ENCODE results near the gene DNAI4. TPM values are rescaled to one million over a fixed set of nuclear protein-coding genes. Genes with fewer than 3 reads are reported as not detected.

DNAI4 gene
- total and polyA plus RNA-seq, 2 of the 4 experiments (the other 2 are of a cell fraction) = 0.63 to 1.6 TPM

DNA sequence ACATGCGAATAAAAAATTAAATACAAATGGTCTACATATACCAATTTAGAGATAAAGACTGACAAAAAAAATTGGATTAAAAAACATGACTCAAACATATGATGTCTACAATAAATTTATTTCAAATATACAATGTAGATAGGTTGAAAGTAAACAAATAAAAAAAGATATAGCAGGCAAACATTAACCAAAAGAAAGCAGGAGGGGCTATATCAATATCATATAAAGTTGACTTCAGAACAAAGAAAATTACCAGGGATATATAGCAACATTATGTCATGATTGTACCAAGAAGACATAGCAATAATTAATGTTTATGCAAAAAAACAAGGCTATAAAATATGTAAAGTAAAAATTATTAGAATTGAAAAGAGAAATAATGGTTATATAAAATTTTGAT lies 73.7 kb downstream of the DNAI4 start:
- Histone ChIP-seq H3K4me3 (ENCODE audit: insufficient read depth, low read depth, low read length) (no peak overlapping the region), H3K36me3 (ENCODE audit: control insufficient read depth, insufficient read depth, low read length) (no peaks in the 10 kb centered on the region), H2BK20ac (ENCODE audit: low read depth, low read length) (no peak overlapping the region), H2AFZ (replicated peaks; ENCODE audit: low read length, poor library complexity) (no peak overlapping the region), H2AK9ac (replicated peaks; ENCODE audit: low read depth, low read length, poor library complexity) (no peak overlapping the region), H4K20me1 (ENCODE audit: insufficient read depth, low read length) (no peaks in the 10 kb centered on the region), H4K5ac (ENCODE audit: low read depth, low read length) (no peak overlapping the region), H3K23ac (ENCODE audit: low read depth, low read length) (no peak overlapping the region), H3K4me1 (ENCODE audit: control insufficient read depth, insufficient read depth, low read length) (no peaks in the 10 kb centered on the region), H3K9ac (ENCODE audit: low read depth, low read length) (no peak overlapping the region), H4K8ac (ENCODE audit: low read depth in 2 of 2, low read length in 2 of 2) (no peak overlapping the region), H2BK5ac (ENCODE audit: low read depth, low read length, poor library complexity, severe bottlenecking) (no peak overlapping the region), H2BK15ac (ENCODE audit: low read depth, low read length) (no peak overlapping the region), H3K79me1 (ENCODE audit: low read depth in 1 of 2, low read length in 2 of 2) (no peaks in the 10 kb centered on the region), H2BK120ac (ENCODE audit: low read depth, low read length) (no peak overlapping the region), H3K14ac (replicated peaks; ENCODE audit: low read depth, low read length) (no peak overlapping the region), H3K27me3 (ENCODE audit: control insufficient read depth, insufficient read depth, low read length) (no peaks in the 10 kb centered on the region), H3K9me1 (ENCODE audit: insufficient read depth, low read length) (no peaks in the 10 kb centered on the region), H2AK5ac (ENCODE audit: low read depth, low read length) (no peak overlapping the region), H3K18ac (ENCODE audit: low read depth, low read length) (no peak overlapping the region), H4K91ac (ENCODE audit: insufficient read depth, low read depth, low read length) (no peak overlapping the region), H3K56ac (ENCODE audit: extremely low read depth, insufficient read depth, low read length) (no peak overlapping the region), H3K4ac (ENCODE audit: low read depth, low read length) (no peak overlapping the region), H3K9me3 (ENCODE audit: control insufficient read depth, insufficient read depth, low read length) (no peaks in the 10 kb centered on the region), H3K27ac (ENCODE audit: insufficient read depth, low read length) (no peak overlapping the region), H3K4me2 (ENCODE audit: low read depth, low read length) (no peak overlapping the region)
- no peak for DNase-seq
- TF ChIP-seq CEBPB (IDR thresholded peaks at IDR 0.05; ENCODE audit: low read depth, low read length) = no peak
- TF ChIP-seq, protein P1, sequence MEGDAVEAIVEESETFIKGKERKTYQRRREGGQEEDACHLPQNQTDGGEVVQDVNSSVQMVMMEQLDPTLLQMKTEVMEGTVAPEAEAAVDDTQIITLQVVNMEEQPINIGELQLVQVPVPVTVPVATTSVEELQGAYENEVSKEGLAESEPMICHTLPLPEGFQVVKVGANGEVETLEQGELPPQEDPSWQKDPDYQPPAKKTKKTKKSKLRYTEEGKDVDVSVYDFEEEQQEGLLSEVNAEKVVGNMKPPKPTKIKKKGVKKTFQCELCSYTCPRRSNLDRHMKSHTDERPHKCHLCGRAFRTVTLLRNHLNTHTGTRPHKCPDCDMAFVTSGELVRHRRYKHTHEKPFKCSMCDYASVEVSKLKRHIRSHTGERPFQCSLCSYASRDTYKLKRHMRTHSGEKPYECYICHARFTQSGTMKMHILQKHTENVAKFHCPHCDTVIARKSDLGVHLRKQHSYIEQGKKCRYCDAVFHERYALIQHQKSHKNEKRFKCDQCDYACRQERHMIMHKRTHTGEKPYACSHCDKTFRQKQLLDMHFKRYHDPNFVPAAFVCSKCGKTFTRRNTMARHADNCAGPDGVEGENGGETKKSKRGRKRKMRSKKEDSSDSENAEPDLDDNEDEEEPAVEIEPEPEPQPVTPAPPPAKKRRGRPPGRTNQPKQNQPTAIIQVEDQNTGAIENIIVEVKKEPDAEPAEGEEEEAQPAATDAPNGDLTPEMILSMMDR (conservative IDR thresholded peaks at IDR 0.05; ENCODE audit: low read depth, low read length) = no peak
- TF ChIP-seq SMC3 (IDR thresholded peaks at IDR 0.05; ENCODE audit: low read depth, low read length) = no peak
- no peak for TF ChIP-seq CHD1 (IDR thresholded peaks at IDR 0.05; ENCODE audit: low read depth, low read length)
- TF ChIP-seq MAZ (IDR thresholded peaks at IDR 0.05; ENCODE audit: borderline replicate concordance, low read depth, low read length) = no peak
- TF ChIP-seq, protein P2, sequence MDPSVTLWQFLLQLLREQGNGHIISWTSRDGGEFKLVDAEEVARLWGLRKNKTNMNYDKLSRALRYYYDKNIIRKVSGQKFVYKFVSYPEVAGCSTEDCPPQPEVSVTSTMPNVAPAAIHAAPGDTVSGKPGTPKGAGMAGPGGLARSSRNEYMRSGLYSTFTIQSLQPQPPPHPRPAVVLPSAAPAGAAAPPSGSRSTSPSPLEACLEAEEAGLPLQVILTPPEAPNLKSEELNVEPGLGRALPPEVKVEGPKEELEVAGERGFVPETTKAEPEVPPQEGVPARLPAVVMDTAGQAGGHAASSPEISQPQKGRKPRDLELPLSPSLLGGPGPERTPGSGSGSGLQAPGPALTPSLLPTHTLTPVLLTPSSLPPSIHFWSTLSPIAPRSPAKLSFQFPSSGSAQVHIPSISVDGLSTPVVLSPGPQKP (IDR thresholded peaks at IDR 0.05; ENCODE audit: borderline replicate concordance, low read depth, low read length) = no peak
- TF ChIP-seq, protein P3, sequence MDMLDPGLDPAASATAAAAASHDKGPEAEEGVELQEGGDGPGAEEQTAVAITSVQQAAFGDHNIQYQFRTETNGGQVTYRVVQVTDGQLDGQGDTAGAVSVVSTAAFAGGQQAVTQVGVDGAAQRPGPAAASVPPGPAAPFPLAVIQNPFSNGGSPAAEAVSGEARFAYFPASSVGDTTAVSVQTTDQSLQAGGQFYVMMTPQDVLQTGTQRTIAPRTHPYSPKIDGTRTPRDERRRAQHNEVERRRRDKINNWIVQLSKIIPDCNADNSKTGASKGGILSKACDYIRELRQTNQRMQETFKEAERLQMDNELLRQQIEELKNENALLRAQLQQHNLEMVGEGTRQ (IDR thresholded peaks at IDR 0.05; ENCODE audit: low read depth, low read length) = no peak
- TF ChIP-seq NFE2L2 (IDR thresholded peaks at IDR 0.05; ENCODE audit: low read depth, low read length) = no peak
- no peak for TF ChIP-seq RAD21 (IDR thresholded peaks at IDR 0.05; ENCODE audit: low read length)
- TF ChIP-seq BHLHE40 (IDR thresholded peaks at IDR 0.05; ENCODE audit: low read depth, low read length) = no peak
- TF ChIP-seq MXI1 (IDR thresholded peaks at IDR 0.05; ENCODE audit: borderline replicate concordance, low read depth, low read length) = no peak
- TF ChIP-seq RFX5 (IDR thresholded peaks at IDR 0.05; ENCODE audit: low read depth, low read length) = no peak
- TF ChIP-seq FOS (IDR thresholded peaks at IDR 0.05; ENCODE audit: low read depth, low read length) = no peak
- no peak for TF ChIP-seq RCOR1 (IDR thresholded peaks at IDR 0.05; ENCODE audit: insufficient replicate concordance, low read length)
- dilution Hi-C loops (cut with HindIII; ENCODE audit: low sequenced_read_pairs, unreplicated experiment) (no loop called here), intact Hi-C loops (cut with micrococcal nuclease) (no loop called here), in situ Hi-C loops (cut with MboI; ENCODE audit: low sequenced_read_pairs) (no loop called here)
- no TSS peak for BruUV-seq (replicated peaks)
- ChIA-PET POLR2A (ENCODE audit: unreplicated experiment) (no interaction called here), CTCF (no interaction called here)
- WGBS, 2 experiments (ENCODE audit: extremely low coverage in 2 of 2, insufficient read length in 1 of 2) = no CpG with 5 or more reads among the region's 1 CpG
- no peak for ATAC-seq (ENCODE audit: low read depth)

Data from IMR-90 (cell line).